A204.1 (cell line): ENCODE results near the gene ACOX1.

Source experiments
- FAIRE-seq: peaks from 2 replicates; lab custom pipeline; 2012; peaks lifted over from hg19 to GRCh38; lab: Jason Lieb, UNC

The ACOX1 gene

GRCh38 chr17:76008630-76009425 is 29.9 kb upstream of the ACOX1 start:
- FAIRE-seq = no peak

- FAIRE-seq = no peak
These were observed 29.2 kb upstream of the ACOX1 start for GRCh38 chr17:76008208-76008607.

- no peak for FAIRE-seq
These were observed 28.8 kb upstream of the ACOX1 start for GRCh38 chr17:76007850-76008165.

GRCh38 chr17:76007131-76007849 is 28.3 kb upstream of the ACOX1 start:
- no peak for FAIRE-seq

- FAIRE-seq = no peak
These were observed 26.5 kb upstream of the ACOX1 start for GRCh38 chr17:76005263-76006149.

GRCh38 chr17:76004750-76005262 is 25.8 kb upstream of the ACOX1 start:
- FAIRE-seq = no peak

- FAIRE-seq = no peak
These were observed 24.9 kb upstream of the ACOX1 start for GRCh38 chr17:76003915-76004314.

GRCh38 chr17:76002100-76002499 is 23.1 kb upstream of the ACOX1 start:
- FAIRE-seq = no peak

GRCh38 chr17:76000755-76001521 is 22.0 kb upstream of the ACOX1 start, which contains the start of gene CDK3:
Gene CDK3, plus strand, starts transcription at chr17:76000855. Its CDS starts 571 bp downstream, at chr17:76001426.
- FAIRE-seq = no peak

GRCh38 chr17:76000016-76000754 is 21.2 kb upstream of the ACOX1 start:
- no peak for FAIRE-seq

- no peak for FAIRE-seq
These were observed 19.4 kb upstream of the ACOX1 start for GRCh38 chr17:75998327-75998795.

GRCh38 chr17:75996665-75997590 is 18.0 kb upstream of the ACOX1 start:
- no peak for FAIRE-seq

- FAIRE-seq = no peak
These were observed 16.5 kb upstream of the ACOX1 start for GRCh38 chr17:75995385-75995925.

GRCh38 chr17:75994802-75995370 is 15.9 kb upstream of the ACOX1 start:
- no peak for FAIRE-seq

GRCh38 chr17:75991396-75991795 is 12.4 kb upstream of the ACOX1 start:
- no peak for FAIRE-seq

GRCh38 chr17:75987041-75987440 is 8.1 kb upstream of the ACOX1 start:
- no peak for FAIRE-seq

GRCh38 chr17:75985986-75986385 is 7.0 kb upstream of the ACOX1 start:
- FAIRE-seq = no peak

- FAIRE-seq = no peak
These were observed 4.7 kb upstream of the ACOX1 start for GRCh38 chr17:75983501-75984181.
